AG10803 (cell line): ENCODE results near the gene JAKMIP2.

Experiments
- DNase-seq: peaks from one replicate; pipeline ENCODE4 v3.0.0; 2010; ENCODE audit warnings: low read depth
- H3K4me3 ChIP-seq: 2 replicates; pipeline ENCODE4 v1.5.1; 2011; ENCODE audit warnings: mild to moderate bottlenecking, low read length, control low read depth
- CTCF ChIP-seq: conservative IDR thresholded peaks from 2 replicates; pipeline ENCODE4 v1.5.1; 2011; ENCODE audit warnings: mild to moderate bottlenecking, low read length, control low read depth, inconsistent platforms

JAKMIP2 gene

GRCh38 chr5:147746986-147747385, 35.5 kb downstream of the JAKMIP2 start:
- no peak for TF ChIP-seq CTCF
- H3K4me3 ChIP-seq, result no peak overlapping the region
- no peak for DNase-seq

GRCh38 chr5:147743678-147744374, 38.7 kb downstream of the JAKMIP2 start:
- DNase-seq, result no peak
- no peak overlapping the region for H3K4me3 ChIP-seq

GRCh38 chr5:147743012-147743411, 39.5 kb downstream of the JAKMIP2 start:
- no peak for TF ChIP-seq CTCF

More at GRCh38 chr5:147743678-147744374, 38.7 kb downstream of the JAKMIP2 start:
- TF ChIP-seq CTCF, result no peak

GRCh38 chr5:147742151-147742550, 40.4 kb downstream of the JAKMIP2 start:
- no peak overlapping the region for H3K4me3 ChIP-seq
- DNase-seq, result no peak
- no peak for TF ChIP-seq CTCF

More at GRCh38 chr5:147743012-147743411, 39.5 kb downstream of the JAKMIP2 start:
- no peak overlapping the region for H3K4me3 ChIP-seq
- DNase-seq, result no peak

- no peak for DNase-seq
- H3K4me3 ChIP-seq, result no peak overlapping the region
- TF ChIP-seq CTCF, result no peak
Measured at GRCh38 chr5:147740864-147741263, 41.7 kb downstream of the JAKMIP2 start.

GRCh38 chr5:147737921-147738320, 44.6 kb downstream of the JAKMIP2 start:
- DNase-seq, result no peak
- no peak overlapping the region for H3K4me3 ChIP-seq
- TF ChIP-seq CTCF, result no peak

- no peak for TF ChIP-seq CTCF
- DNase-seq, result no peak
- H3K4me3 ChIP-seq, result no peak overlapping the region
Measured at GRCh38 chr5:147735621-147736125, 46.9 kb downstream of the JAKMIP2 start.
